ENCODE results near the gene PSIP1.
A peak's percentile ranks its signal among the peaks of the same experiment; 100 is the strongest.
"Not testable (repeated sequence)": the region's sequence is repeated elsewhere in the genome, so short reads cannot be mapped to it uniquely, and the experiment has no call there.

PSIP1 gene

GRCh38 chr9:15444141-15444540 is 66.6 kb downstream of the PSIP1 start:
- in situ Hi-C loops (cut with MboI; ENCODE audit: low pct_unique_long_range_greater_than_20kb, low sequenced_read_pairs), result no loop called here
- DNase-seq, result no peak

- in situ Hi-C loops (cut with MboI; ENCODE audit: low pct_unique_long_range_greater_than_20kb, low sequenced_read_pairs); DNase-seq: not testable (repeated sequence)
Measured at GRCh38 chr9:15442264-15442663, 68.5 kb downstream of the PSIP1 start.

GRCh38 chr9:15441841-15442240 is 68.9 kb downstream of the PSIP1 start:
- in situ Hi-C loops (cut with MboI; ENCODE audit: low pct_unique_long_range_greater_than_20kb, low sequenced_read_pairs), result not testable (repeated sequence)

GRCh38 chr9:15438891-15439290 is 71.9 kb downstream of the PSIP1 start:
- DNase-seq, result no peak
- in situ Hi-C loops (cut with MboI; ENCODE audit: low pct_unique_long_range_greater_than_20kb, low sequenced_read_pairs), result no loop called here

More at GRCh38 chr9:15441841-15442240, 68.9 kb downstream of the PSIP1 start:
- DNase-seq, result not testable (repeated sequence)

GRCh38 chr9:15433661-15434060 is 77.1 kb downstream of the PSIP1 start:
- in situ Hi-C loops (cut with MboI; ENCODE audit: low pct_unique_long_range_greater_than_20kb, low sequenced_read_pairs), result no loop called here
- no peak for DNase-seq

GRCh38 chr9:15433191-15433590 is 77.6 kb downstream of the PSIP1 start:
- DNase-seq, result no peak
- in situ Hi-C loops (cut with MboI; ENCODE audit: low pct_unique_long_range_greater_than_20kb, low sequenced_read_pairs), result no loop called here

GRCh38 chr9:15430920-15431844 is 79.6 kb downstream of the PSIP1 start:
- in situ Hi-C loops (cut with MboI; ENCODE audit: low pct_unique_long_range_greater_than_20kb, low sequenced_read_pairs), result no loop called here
- no peak for DNase-seq

- in situ Hi-C loops (cut with MboI; ENCODE audit: low pct_unique_long_range_greater_than_20kb, low sequenced_read_pairs); DNase-seq: not testable (repeated sequence)
Measured at GRCh38 chr9:15427702-15428101, 83.1 kb downstream of the PSIP1 start.

GRCh38 chr9:15426019-15426418 is 84.8 kb downstream of the PSIP1 start:
- in situ Hi-C loops (cut with MboI; ENCODE audit: low pct_unique_long_range_greater_than_20kb, low sequenced_read_pairs), result no loop called here
- no peak for DNase-seq

GRCh38 chr9:15423231-15423985 is 87.4 kb downstream of the PSIP1 start:
- peak; percentile 37 for DNase-seq

GRCh38 chr9:15422372-15423230 is 88.2 kb downstream of the PSIP1 start, which contains the start of gene SNAPC3:
TSS of gene SNAPC3 (plus strand) at chr9:15422876. CDS start at chr9:15422880, 4 bp downstream.
- in situ Hi-C loops (cut with MboI; ENCODE audit: low pct_unique_long_range_greater_than_20kb, low sequenced_read_pairs), result loop anchor here (25.0 kb wide), 1 partner anchor 135 kb away; no protein-coding TSS in a partner anchor
- DNase-seq, result peak; percentile 97

More at GRCh38 chr9:15423231-15423985, 87.4 kb downstream of the PSIP1 start:
- in situ Hi-C loops (cut with MboI; ENCODE audit: low pct_unique_long_range_greater_than_20kb, low sequenced_read_pairs), result loop anchor here (25.0 kb wide), 1 partner anchor 136 kb away; no protein-coding TSS in a partner anchor

- in situ Hi-C loops (cut with MboI; ENCODE audit: low pct_unique_long_range_greater_than_20kb, low sequenced_read_pairs), result loop anchor here (25.0 kb wide), 1 partner anchor 135 kb away; no protein-coding TSS in a partner anchor
- DNase-seq, result no peak
Measured at GRCh38 chr9:15421990-15422371, 88.8 kb downstream of the PSIP1 start.

GRCh38 chr9:15421532-15421931 is 89.2 kb downstream of the PSIP1 start:
- in situ Hi-C loops (cut with MboI; ENCODE audit: low pct_unique_long_range_greater_than_20kb, low sequenced_read_pairs), result loop anchor here (25.0 kb wide), 1 partner anchor 134 kb away; no protein-coding TSS in a partner anchor

GRCh38 chr9:15420796-15421195 is 90.0 kb downstream of the PSIP1 start:
- DNase-seq, result no peak
- in situ Hi-C loops (cut with MboI; ENCODE audit: low pct_unique_long_range_greater_than_20kb, low sequenced_read_pairs), result loop anchor here (25.0 kb wide), 1 partner anchor 133 kb away; no protein-coding TSS in a partner anchor

More at GRCh38 chr9:15421532-15421931, 89.2 kb downstream of the PSIP1 start:
- DNase-seq, result no peak

GRCh38 chr9:15417626-15418025 is 93.1 kb downstream of the PSIP1 start:
- DNase-seq, result no peak
- in situ Hi-C loops (cut with MboI; ENCODE audit: low pct_unique_long_range_greater_than_20kb, low sequenced_read_pairs), result loop anchor here (25.0 kb wide), 1 partner anchor 130 kb away; no protein-coding TSS in a partner anchor

GRCh38 chr9:15416880-15417279 is 93.9 kb downstream of the PSIP1 start:
- DNase-seq, result peak; percentile 51
- in situ Hi-C loops (cut with MboI; ENCODE audit: low pct_unique_long_range_greater_than_20kb, low sequenced_read_pairs), result loop anchor here (25.0 kb wide), 1 partner anchor 130 kb away; no protein-coding TSS in a partner anchor

All from KBM-7 (cell line).